GM19468 (cell line): ENCODE data around the gene MMRN2.
"Not testable (repeated sequence)": the region's sequence is repeated elsewhere in the genome, so short reads cannot be mapped to it uniquely, and the experiment has no call there.

Experiments used
- ATAC-seq: cut with Tn5 transposase; IDR thresholded peaks from one replicate; pipeline ENCODE4 v1.9.1; 2021; ENCODE audit warnings: mild to moderate bottlenecking, moderate library complexity, moderate number of reproducible peaks; ENCODE audit not compliant: unreplicated experiment; ENCODE audit errors: extremely low read depth

Gene MMRN2

GRCh38 chr10:86943316-86944030 is 13.9 kb downstream of the MMRN2 start:
- no peak for ATAC-seq

GRCh38 chr10:86942441-86943315 is 14.7 kb downstream of the MMRN2 start:
- no peak for ATAC-seq

DNA sequence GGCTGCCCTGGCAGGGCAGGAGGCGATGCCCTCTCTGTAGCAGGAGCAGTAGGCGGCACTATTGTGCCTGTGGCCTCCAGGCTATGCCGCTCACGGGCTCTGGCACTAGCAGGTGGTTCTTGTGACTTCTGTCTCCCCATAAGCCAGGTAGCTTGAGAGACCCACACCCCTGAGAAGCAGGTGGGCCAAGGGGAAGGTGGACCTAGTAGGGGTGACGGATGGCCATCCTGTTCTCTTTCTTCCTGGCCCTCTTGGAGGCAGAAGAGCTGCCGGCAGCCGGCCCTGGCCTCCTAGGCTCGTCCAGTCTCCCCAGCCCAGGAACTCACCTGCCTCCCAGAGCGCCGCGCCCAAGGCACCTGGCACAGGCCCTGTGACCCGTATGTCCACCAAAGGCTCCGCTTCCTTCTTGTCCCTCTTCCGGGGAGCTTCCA is 15.4 kb downstream of the MMRN2 start:
- no peak for ATAC-seq

- no peak for ATAC-seq
These were observed 16.0 kb downstream of the MMRN2 start for GRCh38 chr10:86941426-86941825.

- no peak for ATAC-seq
These were observed 16.7 kb downstream of the MMRN2 start for GRCh38 chr10:86940677-86941076.

- not testable (repeated sequence) for ATAC-seq
These were observed 17.3 kb downstream of the MMRN2 start for GRCh38 chr10:86940076-86940475.

- no peak for ATAC-seq
These were observed 19.2 kb downstream of the MMRN2 start for GRCh38 chr10:86938260-86938659.

- no peak for ATAC-seq
These were observed 19.8 kb downstream of the MMRN2 start for GRCh38 chr10:86937502-86938154.

GRCh38 chr10:86936661-86937501 is 20.5 kb downstream of the MMRN2 start:
- no peak for ATAC-seq

- ATAC-seq = not testable (repeated sequence)
These were observed 23.2 kb downstream of the MMRN2 start for GRCh38 chr10:86934162-86934711.

DNA sequence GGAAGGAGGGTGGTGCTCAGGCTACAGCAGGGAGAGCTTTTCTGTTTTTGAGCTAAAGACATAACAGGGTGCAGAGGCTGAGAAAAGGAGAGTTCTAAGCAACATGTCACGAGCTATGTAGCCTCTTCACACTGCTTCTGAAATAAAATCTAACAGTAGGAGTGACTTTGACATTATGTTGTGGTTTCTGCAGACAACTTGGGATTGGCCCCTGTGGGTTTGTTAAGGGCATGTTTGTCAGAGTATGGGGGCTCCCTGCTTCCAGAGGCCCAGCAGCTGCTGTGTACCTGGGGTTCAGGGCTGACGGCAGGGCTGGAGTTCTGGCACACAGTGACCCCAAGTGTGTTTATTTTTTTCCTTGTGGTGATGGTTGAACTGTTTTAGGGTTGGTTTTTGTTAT is 24.7 kb downstream of the MMRN2 start:
- no peak for ATAC-seq

DNA sequence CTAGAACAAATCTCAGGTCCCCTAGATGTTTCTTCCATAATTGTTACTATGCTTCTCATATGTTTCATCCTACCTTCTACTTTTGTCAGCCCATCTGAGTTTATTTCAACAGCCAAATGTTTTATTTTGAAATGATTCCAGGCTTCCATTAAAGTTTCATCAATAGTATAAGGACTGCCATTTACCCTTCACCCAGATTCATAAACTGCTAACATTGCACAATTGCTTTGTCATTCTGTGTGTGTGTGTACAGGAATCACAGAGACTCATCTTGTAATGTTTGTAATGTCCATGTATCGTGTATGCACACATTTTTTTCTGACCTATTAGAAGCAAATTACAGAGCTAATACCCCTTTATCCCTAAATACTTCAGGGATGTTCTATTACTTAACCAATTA is 25.5 kb downstream of the MMRN2 start:
- ATAC-seq = no peak

- ATAC-seq = no peak
These were observed 27.7 kb downstream of the MMRN2 start for GRCh38 chr10:86929468-86930380.

- no peak for ATAC-seq
These were observed 34.9 kb downstream of the MMRN2 start for GRCh38 chr10:86922553-86922961.

DNA sequence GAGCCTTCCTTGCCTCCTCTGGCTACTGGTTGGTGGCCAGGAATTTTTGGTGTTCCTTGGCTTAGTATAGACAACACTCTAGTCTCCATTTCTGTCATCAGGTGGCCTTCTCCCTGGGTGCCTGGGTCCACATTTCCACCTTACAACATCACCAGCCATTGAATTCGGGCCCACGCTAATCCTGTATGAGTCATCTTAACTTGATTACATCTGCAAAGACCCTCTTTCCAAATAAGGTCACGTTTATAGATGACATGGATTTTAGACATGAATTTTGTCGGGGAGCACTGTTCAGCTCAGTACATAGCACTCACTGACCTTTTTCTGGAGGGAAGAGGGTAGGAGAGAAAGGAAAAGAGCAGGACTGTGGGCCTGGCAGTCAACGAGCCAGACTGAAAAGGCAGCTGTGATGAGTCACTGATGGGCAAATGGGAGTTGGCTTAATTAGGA is 39.4 kb downstream of the MMRN2 start:
- ATAC-seq = no peak

- no peak for ATAC-seq
These were observed 42.7 kb downstream of the MMRN2 start for GRCh38 chr10:86914734-86915133.

- ATAC-seq = no peak
These were observed 52.0 kb downstream of the MMRN2 start for GRCh38 chr10:86905429-86905828.

DNA sequence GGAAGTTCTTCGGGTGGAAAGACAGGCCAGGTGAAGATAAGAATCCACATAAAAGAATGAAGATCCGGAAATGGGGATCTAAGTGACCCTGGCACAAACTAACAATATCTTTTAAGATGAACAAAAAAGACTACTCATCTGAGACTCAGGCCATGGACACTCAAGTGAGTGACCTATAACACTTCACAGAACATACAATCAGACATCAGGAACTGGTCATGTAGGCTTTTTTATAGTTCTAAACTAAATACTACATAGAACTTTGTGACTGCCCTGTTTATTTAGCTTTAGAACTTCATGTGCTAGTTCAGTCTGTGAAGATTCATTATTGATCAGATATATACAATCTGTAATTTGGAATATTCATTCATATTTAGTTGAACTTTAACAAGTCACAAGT is 52.8 kb downstream of the MMRN2 start:
- ATAC-seq = no peak

DNA sequence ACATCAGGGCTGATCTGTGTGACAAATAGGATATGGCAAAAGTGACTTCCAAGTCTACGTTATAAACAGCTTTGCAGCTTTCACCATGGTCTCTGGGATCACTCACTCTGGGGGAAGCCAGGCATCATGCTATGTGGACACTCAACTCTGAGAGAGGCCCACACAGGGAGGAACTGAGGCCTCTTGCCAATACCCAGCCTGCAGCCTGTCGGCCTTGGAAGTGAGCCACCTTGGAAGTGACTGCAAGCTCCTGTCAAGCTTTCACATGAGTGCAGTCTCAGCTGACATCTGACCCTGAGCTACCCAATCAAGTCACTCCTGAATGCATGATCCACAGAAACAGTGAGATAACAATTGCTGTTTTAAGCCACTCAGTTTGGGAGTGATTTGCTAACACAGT is 56.5 kb downstream of the MMRN2 start:
- no peak for ATAC-seq
